Mesenchymal stem cell (in vitro differentiated cells and primary cell): ENCODE data around the gene MACROD2.

Source experiments
- DNase-seq: peaks from one replicate; pipeline ENCODE4 v3.0.0-alpha.2; 2013
- H2AFZ ChIP-seq: one replicate; pipeline ENCODE4 v1.6.1; 2013; ENCODE audit warnings: low read depth, mild to moderate bottlenecking, control low read depth, inconsistent platforms, low read length, moderate library complexity
- H2AK5ac ChIP-seq: 2 replicates; pipeline ENCODE4 v1.6.1; 2013; ENCODE audit warnings: low read length, moderate library complexity, mild to moderate bottlenecking, inconsistent platforms; ENCODE audit not compliant: severe bottlenecking
- H2BK120ac ChIP-seq: one replicate; pipeline ENCODE4 v1.6.1; 2013; ENCODE audit warnings: low read depth, mild to moderate bottlenecking, inconsistent platforms, low read length, moderate library complexity
- H2BK12ac ChIP-seq, 2 experiments: one replicate each; pipeline ENCODE4 v1.6.1; 2013; ENCODE audit warnings: inconsistent platforms in 2 of 2, low read length in 2 of 2, mild to moderate bottlenecking in 2 of 2, moderate library complexity in 2 of 2, control low read depth in 1 of 2
- H2BK15ac ChIP-seq: one replicate; pipeline ENCODE4 v1.6.1; 2013; ENCODE audit warnings: mild to moderate bottlenecking, low read depth, inconsistent platforms; ENCODE audit not compliant: poor library complexity, severe bottlenecking
- H2BK5ac ChIP-seq: 2 replicates; pipeline ENCODE4 v1.6.1; 2013; ENCODE audit warnings: low read depth, mild to moderate bottlenecking, low read length, control low read depth, inconsistent platforms; ENCODE audit not compliant: poor library complexity, severe bottlenecking
- H3K14ac ChIP-seq, 2 experiments: one replicate each; pipeline ENCODE4 v1.6.1; 2013; ENCODE audit warnings: inconsistent platforms in 2 of 2, low read length in 2 of 2, control low read depth in 1 of 2, mild to moderate bottlenecking in 1 of 2, moderate library complexity in 1 of 2
- H3K18ac ChIP-seq, 2 experiments: one replicate each; pipeline ENCODE4 v1.6.1; 2013; ENCODE audit warnings: inconsistent platforms in 2 of 2, low read length in 2 of 2, control low read depth in 1 of 2, low read depth in 1 of 2, mild to moderate bottlenecking in 1 of 2
- H3K23ac ChIP-seq, 2 experiments: one replicate each; pipeline ENCODE4 v1.6.1; 2013; ENCODE audit warnings: inconsistent platforms in 2 of 2, low read length in 2 of 2, mild to moderate bottlenecking in 2 of 2, moderate library complexity in 2 of 2, control low read depth in 1 of 2
- H3K27ac ChIP-seq: 2 replicates; pipeline ENCODE4 v1.5.1; 2013; ENCODE audit warnings: mild to moderate bottlenecking, moderate library complexity, low read length, control low read depth, inconsistent platforms; ENCODE audit not compliant: poor library complexity, severe bottlenecking
- H3K27me3 ChIP-seq, 2 experiments: 2 replicates each; pipeline versions ENCODE4 v1.6.1 to v1.7.0; 2013; ENCODE audit warnings: low read length in 2 of 2, mild to moderate bottlenecking in 2 of 2, moderate library complexity in 2 of 2, control low read depth in 1 of 2, inconsistent platforms in 1 of 2; ENCODE audit not compliant: control insufficient read depth in 1 of 2, insufficient read depth in 1 of 2
- H3K36me3 ChIP-seq, 2 experiments: 2 replicates each; pipeline versions ENCODE4 v1.6.1 to v1.7.0; 2013; ENCODE audit warnings: low read length in 2 of 2, control low read depth in 1 of 2, inconsistent platforms in 1 of 2, low read depth in 1 of 2, mild to moderate bottlenecking in 1 of 2; ENCODE audit not compliant: insufficient read depth in 2 of 2, control insufficient read depth in 1 of 2
- H3K4ac ChIP-seq, 2 experiments: one replicate each; pipeline ENCODE4 v1.6.1; 2013; ENCODE audit warnings: inconsistent platforms in 2 of 2, low read length in 2 of 2, mild to moderate bottlenecking in 2 of 2, moderate library complexity in 2 of 2, control low read depth in 1 of 2, low read depth in 1 of 2
- H3K4me1 ChIP-seq: 2 replicates; pipeline ENCODE4 v1.6.1; 2013; ENCODE audit warnings: low read depth, low read length, control low read depth; ENCODE audit not compliant: control insufficient read depth, insufficient read depth
- H3K4me2 ChIP-seq: 2 replicates; pipeline ENCODE4 v1.6.1; 2013; ENCODE audit warnings: low read length, mild to moderate bottlenecking, inconsistent platforms; ENCODE audit not compliant: poor library complexity, severe bottlenecking
- H3K4me3 ChIP-seq, 2 experiments: 2 replicates each; pipeline versions ENCODE4 v1.5.1 to v1.7.0; 2013; ENCODE audit warnings: low read length in 2 of 2, mild to moderate bottlenecking in 2 of 2, control low read depth in 1 of 2, low read depth in 1 of 2; ENCODE audit not compliant: insufficient read depth in 1 of 2
- H3K79me1 ChIP-seq: replicated peaks from 2 replicates; pipeline ENCODE4 v1.6.1; 2013; ENCODE audit warnings: mild to moderate bottlenecking, control low read depth, low read length, inconsistent platforms; ENCODE audit not compliant: poor library complexity, severe bottlenecking
- H3K9ac ChIP-seq: 2 replicates; pipeline ENCODE4 v1.7.0; 2013; ENCODE audit warnings: mild to moderate bottlenecking, low read length, moderate library complexity
- H3K9me3 ChIP-seq: 2 replicates; pipeline ENCODE4 v1.7.0; 2013; ENCODE audit warnings: mild to moderate bottlenecking, low read length; ENCODE audit not compliant: control insufficient read depth
- H4K8ac ChIP-seq: one replicate; pipeline ENCODE4 v1.6.1; 2013; ENCODE audit warnings: inconsistent platforms, mild to moderate bottlenecking, low read length, moderate library complexity
- H4K91ac ChIP-seq: one replicate; pipeline ENCODE4 v1.6.1; 2013; ENCODE audit warnings: mild to moderate bottlenecking, low read length, inconsistent platforms
- WGBS: methylation state at CpG from one replicate; pipeline ENCODE4 v1.1.7; 2013; ENCODE audit warnings: mixed read lengths; 5-methylcytosine and 5-hydroxymethylcytosine counted together

The MACROD2 gene

GRCh38 chr20:15600565-15600964 lies 1605.2 kb downstream of the MACROD2 start:
- H3K27me3 ChIP-seq = no peaks in the 10 kb centered on the region
- no peaks in the 10 kb centered on the region for H3K4me1 ChIP-seq
- no peak overlapping the region for H3K9ac ChIP-seq
- H4K8ac ChIP-seq = no peak overlapping the region
- no peak for DNase-seq
- no peak overlapping the region for H2BK5ac ChIP-seq
- no peak overlapping the region for H3K27ac ChIP-seq
- H3K9me3 ChIP-seq = no peaks in the 10 kb centered on the region
- no peak overlapping the region for H2BK12ac ChIP-seq
- H2AK5ac ChIP-seq = no peak overlapping the region
- H3K4ac ChIP-seq = no peak overlapping the region
- no peaks in the 10 kb centered on the region for H3K36me3 ChIP-seq
- H3K4me2 ChIP-seq = no peak overlapping the region
- no peak overlapping the region for H3K23ac ChIP-seq
- H2AFZ ChIP-seq = no peak overlapping the region
- H4K91ac ChIP-seq = no peak overlapping the region
- H2BK15ac ChIP-seq = no peak overlapping the region
- H3K79me1 ChIP-seq = no peaks in the 10 kb centered on the region
- H3K4me3 ChIP-seq = no peak overlapping the region
- 74% methylated on average over 2 of the region's 2 CpGs for WGBS
- no peak overlapping the region for H3K18ac ChIP-seq
- no peak overlapping the region for H2BK120ac ChIP-seq
- H3K14ac ChIP-seq = no peak overlapping the region

- H2BK15ac ChIP-seq = no peak overlapping the region
- H2BK120ac ChIP-seq = no peak overlapping the region
- DNase-seq = no peak
These were observed 1608.2 kb downstream of the MACROD2 start for GRCh38 chr20:15603506-15603905.

GRCh38 chr20:15603978-15604805 lies 1608.9 kb downstream of the MACROD2 start:
- Histone ChIP-seq H3K23ac (no peak overlapping the region), H3K4ac (no peak overlapping the region), H2BK120ac (no peak overlapping the region), H3K79me1 (no peaks in the 10 kb centered on the region), H3K18ac (no peak overlapping the region), H3K14ac (no peak overlapping the region), H2AFZ (no peak overlapping the region), H3K27ac (no peak overlapping the region), H3K4me2 (no peak overlapping the region), H3K9ac (no peak overlapping the region), H3K4me1 (no peaks in the 10 kb centered on the region), H4K91ac (no peak overlapping the region), H2AK5ac (no peak overlapping the region), H3K9me3 (no peaks in the 10 kb centered on the region), H3K4me3 (no peak overlapping the region), H2BK5ac (no peak overlapping the region), H3K36me3 (no peaks in the 10 kb centered on the region), H4K8ac (no peak overlapping the region), H3K27me3 (no peaks in the 10 kb centered on the region), H2BK15ac (no peak overlapping the region), H2BK12ac (no peak overlapping the region)
- DNase-seq = no peak
- WGBS = 48% methylated on average over 3 of the region's 4 CpGs

More at GRCh38 chr20:15603506-15603905, 1608.2 kb downstream of the MACROD2 start:
- no peak overlapping the region for H3K18ac ChIP-seq
- H3K9me3 ChIP-seq = no peaks in the 10 kb centered on the region
- no peaks in the 10 kb centered on the region for H3K79me1 ChIP-seq
- no peak overlapping the region for H3K23ac ChIP-seq
- no peak overlapping the region for H3K9ac ChIP-seq
- no peak overlapping the region for H3K4ac ChIP-seq
- no peaks in the 10 kb centered on the region for H3K4me1 ChIP-seq
- H3K27me3 ChIP-seq = no peaks in the 10 kb centered on the region
- H3K14ac ChIP-seq = no peak overlapping the region
- H2AK5ac ChIP-seq = no peak overlapping the region
- no peak overlapping the region for H2BK12ac ChIP-seq
- H3K36me3 ChIP-seq = no peaks in the 10 kb centered on the region
- H2AFZ ChIP-seq = no peak overlapping the region
- no peak overlapping the region for H4K8ac ChIP-seq
- no peak overlapping the region for H4K91ac ChIP-seq
- no peak overlapping the region for H3K4me3 ChIP-seq
- no peak overlapping the region for H3K27ac ChIP-seq
- no peak overlapping the region for H2BK5ac ChIP-seq
- H3K4me2 ChIP-seq = no peak overlapping the region

GRCh38 chr20:15609921-15610320 lies 1614.6 kb downstream of the MACROD2 start:
- H3K18ac ChIP-seq = no peak overlapping the region
- no peaks in the 10 kb centered on the region for H3K27me3 ChIP-seq
- no peak overlapping the region for H2AK5ac ChIP-seq
- no peak overlapping the region for H3K14ac ChIP-seq
- no peak overlapping the region for H3K9ac ChIP-seq
- no peak overlapping the region for H3K4ac ChIP-seq
- DNase-seq = no peak
- H2BK120ac ChIP-seq = no peak overlapping the region
- no peak overlapping the region for H2AFZ ChIP-seq
- H4K91ac ChIP-seq = no peak overlapping the region
- 44% methylated on average over 3 of the region's 4 CpGs for WGBS
- no peak overlapping the region for H2BK5ac ChIP-seq
- no peak overlapping the region for H2BK15ac ChIP-seq
- no peak overlapping the region for H3K27ac ChIP-seq
- H3K36me3 ChIP-seq = no peaks in the 10 kb centered on the region
- H3K4me2 ChIP-seq = no peak overlapping the region
- H3K79me1 ChIP-seq = no peaks in the 10 kb centered on the region
- H3K23ac ChIP-seq = no peak overlapping the region
- H4K8ac ChIP-seq = no peak overlapping the region
- H2BK12ac ChIP-seq = no peak overlapping the region
- H3K9me3 ChIP-seq = no peaks in the 10 kb centered on the region
- no peak overlapping the region for H3K4me3 ChIP-seq
- no peaks in the 10 kb centered on the region for H3K4me1 ChIP-seq
